H9 (cell line): Measurements from ENCODE around the gene SDR39U1. TPM values are rescaled to one million over a fixed set of nuclear protein-coding genes. Genes with fewer than 3 reads are reported as not detected.

Experiments
- DNase-seq: peaks from one replicate; pipeline ENCODE4 v3.0.0-alpha.2; 2017
- H2AFZ ChIP-seq: one replicate; pipeline ENCODE4 v1.6.1; 2013; ENCODE audit warnings: mild to moderate bottlenecking, low read length, control low read depth, moderate library complexity
- H2AK5ac ChIP-seq: 2 replicates; pipeline ENCODE4 v1.6.1; 2013; ENCODE audit warnings: low read length, control low read depth, mixed read lengths; ENCODE audit not compliant: insufficient read length
- H2BK120ac ChIP-seq: one replicate; pipeline ENCODE4 v1.6.1; 2013; ENCODE audit warnings: low read depth, mild to moderate bottlenecking, low read length, control low read depth, inconsistent platforms; ENCODE audit not compliant: poor library complexity, severe bottlenecking
- H2BK12ac ChIP-seq: 2 replicates; pipeline ENCODE4 v1.6.1; 2013; ENCODE audit warnings: low read length, control low read depth, mixed read lengths, low read depth; ENCODE audit not compliant: insufficient read length
- H2BK15ac ChIP-seq: 2 replicates; pipeline ENCODE4 v1.6.1; 2013; ENCODE audit warnings: low read depth, low read length, control low read depth
- H2BK20ac ChIP-seq: one replicate; pipeline ENCODE4 v1.6.1; 2013; ENCODE audit warnings: low read depth, mild to moderate bottlenecking, low read length, control low read depth, inconsistent platforms; ENCODE audit not compliant: poor library complexity, severe bottlenecking
- H2BK5ac ChIP-seq: 2 replicates; pipeline ENCODE4 v1.6.1; 2013; ENCODE audit warnings: low read length, control low read depth, mixed read lengths; ENCODE audit not compliant: insufficient read length
- H3K14ac ChIP-seq: 2 replicates; pipeline ENCODE4 v1.6.1; 2013; ENCODE audit warnings: low read length, control low read depth; ENCODE audit not compliant: insufficient read depth
- H3K18ac ChIP-seq: 2 replicates; pipeline ENCODE4 v1.6.1; 2013; ENCODE audit warnings: low read depth, mild to moderate bottlenecking, mixed read lengths, low read length, control low read depth; ENCODE audit not compliant: insufficient read length
- H3K23ac ChIP-seq: 2 replicates; pipeline ENCODE4 v1.6.1; 2013; ENCODE audit warnings: low read length, control low read depth, mixed read lengths, low read depth; ENCODE audit not compliant: insufficient read length
- H3K23me2 ChIP-seq: 2 replicates; pipeline ENCODE4 v1.6.1; 2013; ENCODE audit warnings: low read depth, mild to moderate bottlenecking, mixed read lengths, low read length, control low read depth; ENCODE audit not compliant: insufficient read length, poor library complexity, severe bottlenecking
- H3K27ac ChIP-seq: 2 replicates; pipeline ENCODE4 v1.5.1; 2013; ENCODE audit warnings: low read length, control low read depth, mixed read lengths, low read depth; ENCODE audit not compliant: insufficient read length
- H3K27me3 ChIP-seq: 2 replicates; pipeline ENCODE4 v1.6.1; 2013; ENCODE audit warnings: low read length, control low read depth, inconsistent platforms; ENCODE audit not compliant: insufficient read depth
- H3K4ac ChIP-seq: 2 replicates; pipeline ENCODE4 v1.6.1; 2013; ENCODE audit warnings: low read depth, mild to moderate bottlenecking, control low read depth, inconsistent platforms, low read length, moderate library complexity
- H3K4me1 ChIP-seq: 2 replicates; pipeline ENCODE4 v1.6.1; 2013; ENCODE audit warnings: low read length, control low read depth, inconsistent platforms; ENCODE audit not compliant: insufficient read depth
- H3K4me2 ChIP-seq: 2 replicates; pipeline ENCODE4 v1.6.1; 2013; ENCODE audit warnings: low read length, control low read depth, mixed read lengths; ENCODE audit not compliant: insufficient read length, insufficient read depth
- H3K56ac ChIP-seq: 2 replicates; pipeline ENCODE4 v1.6.1; 2013; ENCODE audit warnings: low read depth, mild to moderate bottlenecking, mixed read lengths, low read length, control low read depth; ENCODE audit not compliant: insufficient read length
- H3K79me1 ChIP-seq: 2 replicates; pipeline ENCODE4 v1.6.1; 2013; ENCODE audit warnings: low read depth, mild to moderate bottlenecking, moderate library complexity, low read length, control low read depth, inconsistent platforms; ENCODE audit not compliant: insufficient read depth, poor library complexity, severe bottlenecking
- H3K79me2 ChIP-seq: 2 replicates; pipeline ENCODE4 v1.6.1; 2013; ENCODE audit warnings: low read length, control low read depth, inconsistent platforms; ENCODE audit not compliant: insufficient read depth
- H3K9ac ChIP-seq: 2 replicates; pipeline ENCODE4 v1.6.1; 2013; ENCODE audit warnings: low read length, control low read depth, mixed read lengths; ENCODE audit not compliant: insufficient read length; ENCODE audit errors: extremely low read depth
- H3K9me3 ChIP-seq: one replicate; pipeline ENCODE4 v1.6.1; 2013; ENCODE audit warnings: low read depth, low read length, inconsistent platforms; ENCODE audit not compliant: control insufficient read depth
- H3T11ph ChIP-seq: one replicate; pipeline ENCODE4 v1.6.1; 2013; ENCODE audit warnings: mild to moderate bottlenecking, low read length, control low read depth, inconsistent platforms
- H4K20me1 ChIP-seq: one replicate; pipeline ENCODE4 v1.6.1; 2013; ENCODE audit not compliant: control insufficient read depth, insufficient read length, insufficient read depth
- H4K5ac ChIP-seq: 2 replicates; pipeline ENCODE4 v1.6.1; 2013; ENCODE audit warnings: low read depth, mild to moderate bottlenecking, mixed read lengths, low read length, control low read depth; ENCODE audit not compliant: insufficient read length
- H4K8ac ChIP-seq: replicated peaks from 2 replicates; pipeline ENCODE4 v1.6.1; 2013; ENCODE audit warnings: low read length, control low read depth, mixed read lengths, low read depth; ENCODE audit not compliant: insufficient read length
- H4K91ac ChIP-seq: 2 replicates; pipeline ENCODE4 v1.6.1; 2013; ENCODE audit warnings: low read depth, mild to moderate bottlenecking, moderate library complexity, mixed read lengths, low read length, control low read depth; ENCODE audit not compliant: insufficient read length
- H3K27ac Mint-ChIP-seq, 3 experiments: 2 replicates in 2 of 3; 3 replicates in 1 of 3; pipeline ENCODE4 v1.8.0; 2020 to 2021; ENCODE audit warnings: mixed read lengths in 3 of 3, mild to moderate bottlenecking in 1 of 3, moderate library complexity in 1 of 3
- H3K27me3 Mint-ChIP-seq: 2 replicates; pipeline ENCODE4 v1.8.0; 2021; ENCODE audit warnings: low read depth, mild to moderate bottlenecking, moderate library complexity, mixed read lengths
- H3K36me3 Mint-ChIP-seq, 3 experiments: 2 replicates in 2 of 3; 3 replicates in 1 of 3; pipeline ENCODE4 v1.8.0; 2020 to 2021; ENCODE audit warnings: low read depth in 3 of 3, mixed read lengths in 3 of 3; ENCODE audit not compliant: insufficient read depth in 1 of 3
- H3K4me1 Mint-ChIP-seq, 2 experiments: 2 replicates each; pipeline ENCODE4 v1.8.0; 2020; ENCODE audit warnings: mixed read lengths in 2 of 2
- H3K4me3 Mint-ChIP-seq, 2 experiments: 2 replicates in 1 of 2; 3 replicates in 1 of 2; pipeline ENCODE4 v1.8.0; 2020 to 2021; ENCODE audit warnings: mild to moderate bottlenecking in 2 of 2, mixed read lengths in 2 of 2, moderate library complexity in 1 of 2
- H3K9me3 Mint-ChIP-seq, 2 experiments: 2 replicates in 1 of 2; 3 replicates in 1 of 2; pipeline ENCODE4 v1.8.0; 2020; ENCODE audit warnings: mild to moderate bottlenecking in 2 of 2, mixed read lengths in 2 of 2, moderate library complexity in 1 of 2
- CTCF ChIP-seq: fragments of 200-600 bp; sonication (generic); conservative IDR thresholded peaks from 3 replicates; pipeline ENCODE4 v1.8.0; 2021; ENCODE audit warnings: antibody characterized with exemption, mild to moderate bottlenecking
- WGBS: extraction: QIAGEN DNeasy Blood & Tissue Kit; methylation state at CpG from one replicate; pipeline ENCODE4 v1.1.7; 2013; ENCODE audit warnings: missing lambda C conversion rate, low lambda C conversion rate, mixed read lengths; ENCODE audit not compliant: insufficient read length; ENCODE audit errors: extremely low coverage; 5-methylcytosine and 5-hydroxymethylcytosine counted together
- total RNA-seq: library from RNA; stranded (reverse); gene quantifications from 2 replicates; pipeline ENCODE4 v1.2.1, GENCODE V29; 2021

Gene SDR39U1
- total RNA-seq, 1 experiment from 2014 or later = 56.2 TPM

GRCh38 chr14:24434036-24434435 lies 8.5 kb downstream of the SDR39U1 start:
- no peak for TF ChIP-seq CTCF
- no peaks in the 10 kb centered on the region for H3K79me1 ChIP-seq
- no peak overlapping the region for H3K4me2 ChIP-seq
- H2BK12ac ChIP-seq = no peak overlapping the region
- no peaks in the 10 kb centered on the region for H3K27me3 ChIP-seq
- H3K9ac ChIP-seq = no peak overlapping the region
- no peak overlapping the region for H2BK120ac ChIP-seq
- peaks cover 2% of the 10 kb centered on the region for H4K20me1 ChIP-seq
- H3K23ac ChIP-seq = no peak overlapping the region
- peaks cover 3% of the 10 kb centered on the region; the same call in 1 of the 2 replicates for H3K4me1 ChIP-seq
- no peak overlapping the region for H3K27ac ChIP-seq
- H4K91ac ChIP-seq = no peak overlapping the region
- H4K8ac ChIP-seq = no peak overlapping the region
- H3K18ac ChIP-seq = no peak overlapping the region
- H3K4me3 Mint-ChIP-seq = no peak overlapping the region
- DNase-seq = no peak
- H2AFZ ChIP-seq = no peak overlapping the region
- H3T11ph ChIP-seq = no peak overlapping the region
- peaks cover 2% of the 10 kb centered on the region for H3K27me3 Mint-ChIP-seq
- no peak overlapping the region for H2BK20ac ChIP-seq
- no peaks in the 10 kb centered on the region for H3K9me3 ChIP-seq
- WGBS = no CpG with 5 or more reads among the region's 7 CpGs
- no peak overlapping the region for H3K27ac Mint-ChIP-seq
- H4K5ac ChIP-seq = no peak overlapping the region
- no peak overlapping the region for H2AK5ac ChIP-seq
- no peak overlapping the region for H2BK5ac ChIP-seq
- peaks cover 18 to 21% of the 10 kb centered on the region in 2 experiments for H3K4me1 Mint-ChIP-seq
- no peak overlapping the region for H3K14ac ChIP-seq
- no peaks in the 10 kb centered on the region for H3K9me3 Mint-ChIP-seq
- peaks cover 7% of the 10 kb centered on the region for H3K23me2 ChIP-seq
- no peak overlapping the region for H3K4ac ChIP-seq
- no peaks in the 10 kb centered on the region for H3K79me2 ChIP-seq
- H3K36me3 Mint-ChIP-seq = peaks cover 6 to 45% (median 42%) of the 10 kb centered on the region in 3 experiments; a peak in 6 of 7 replicates
- H2BK15ac ChIP-seq = no peak overlapping the region
- no peak overlapping the region for H3K56ac ChIP-seq
